AG08396 (cell line): ENCODE results near the gene MRPL38.
"Not testable (repeated sequence)": the region's sequence is repeated elsewhere in the genome, so short reads cannot be mapped to it uniquely, and the experiment has no call there.

Experiments used
- DNase-seq: peaks from one replicate; pipeline ENCODE4 v3.0.0; 2012; ENCODE audit warnings: low spot score, mixed read lengths

MRPL38 gene

GRCh38 chr17:75876190-75876937, 28.3 kb downstream of the MRPL38 start:
- DNase-seq = no peak

GRCh38 chr17:75875940-75876189, 28.8 kb downstream of the MRPL38 start:
- no peak for DNase-seq

- no peak for DNase-seq
Measured at GRCh38 chr17:75875182-75875939, 29.3 kb downstream of the MRPL38 start.

- no peak for DNase-seq
Measured at GRCh38 chr17:75874323-75875181, 30.1 kb downstream of the MRPL38 start.

GRCh38 chr17:75873587-75874322, 30.9 kb downstream of the MRPL38 start:
- no peak for DNase-seq

GRCh38 chr17:75872434-75873351, 32.0 kb downstream of the MRPL38 start:
- DNase-seq = peak; percentile 90

GRCh38 chr17:75870228-75870627, 34.5 kb downstream of the MRPL38 start:
- DNase-seq = not testable (repeated sequence)

- DNase-seq = peak; percentile 71
Measured at GRCh38 chr17:75869282-75870141, 35.2 kb downstream of the MRPL38 start.

- DNase-seq = not testable (repeated sequence)
Measured at GRCh38 chr17:75868730-75869281, 35.9 kb downstream of the MRPL38 start.

GRCh38 chr17:75865404-75866188, 39.1 kb downstream of the MRPL38 start:
- not testable (repeated sequence) for DNase-seq

GRCh38 chr17:75864887-75865286, 39.8 kb downstream of the MRPL38 start:
- not testable (repeated sequence) for DNase-seq

- DNase-seq = peak; percentile 80
Measured at GRCh38 chr17:75864448-75864871, 40.2 kb downstream of the MRPL38 start.

GRCh38 chr17:75861927-75862317, 42.8 kb downstream of the MRPL38 start:
- no peak for DNase-seq

- not testable (repeated sequence) for DNase-seq
Measured at GRCh38 chr17:75859358-75859757, 45.3 kb downstream of the MRPL38 start.

- DNase-seq = no peak
Measured at GRCh38 chr17:75856062-75856756, 48.5 kb downstream of the MRPL38 start.

GRCh38 chr17:75855310-75856061, 49.2 kb downstream of the MRPL38 start, which contains the start of gene WBP2:
WBP2 (minus strand) TSS chr17:75855335; CDS start chr17:75855297, 38 bp downstream.
- peak; percentile 99 for DNase-seq

GRCh38 chr17:75854881-75855309, 49.8 kb downstream of the MRPL38 start:
- DNase-seq = no peak
